Neural progenitor cell (in vitro differentiated cells): ENCODE measurements around the gene NFE2L3. TPM values are rescaled to one million over a fixed set of nuclear protein-coding genes. Genes with fewer than 3 reads are reported as not detected.

ENCODE experiments used
- DNase-seq: peaks from one replicate; pipeline ENCODE4 v3.0.0-alpha.2; 2016; ENCODE audit warnings: low spot score
- H2AFZ ChIP-seq: fragments of 200-600 bp; sonication (generic); replicated peaks from 2 replicates; pipeline ENCODE4 v1.6.1; 2016; ENCODE audit warnings: antibody characterized with exemption
- H3F3A ChIP-seq: fragments of 200-600 bp; sonication (generic); 2 replicates; pipeline ENCODE4 v1.6.1; 2016; ENCODE audit warnings: antibody characterized with exemption, low read depth
- H3K27ac ChIP-seq: fragments of 200-600 bp; sonication (generic); 2 replicates; pipeline ENCODE4 v1.5.1; 2016; ENCODE audit warnings: mild to moderate bottlenecking
- H3K27me3 ChIP-seq: fragments of 200-600 bp; sonication (generic); 2 replicates; pipeline ENCODE4 v1.6.1; 2016; ENCODE audit warnings: mild to moderate bottlenecking, moderate library complexity
- H3K36me3 ChIP-seq: fragments of 200-600 bp; sonication (generic); 2 replicates; pipeline ENCODE4 v1.5.1; 2016
- H3K4me1 ChIP-seq: fragments of 200-600 bp; sonication (generic); 2 replicates; pipeline ENCODE4 v1.6.1; 2016; ENCODE audit warnings: mixed run types
- H3K4me2 ChIP-seq: fragments of 200-600 bp; sonication (generic); 2 replicates; pipeline ENCODE4 v1.6.1; 2016
- H3K4me3 ChIP-seq: fragments of 200-600 bp; sonication (generic); 2 replicates; pipeline ENCODE4 v1.5.1; 2016
- H3K79me2 ChIP-seq: fragments of 200-600 bp; sonication (generic); 2 replicates; pipeline ENCODE4 v1.6.1; 2016; ENCODE audit warnings: low read depth
- H3K9ac ChIP-seq: fragments of 200-600 bp; sonication (generic); 2 replicates; pipeline ENCODE4 v1.6.1; 2016
- H3K9me3 ChIP-seq: fragments of 200-600 bp; sonication (generic); 2 replicates; pipeline ENCODE4 v1.5.1; 2016; ENCODE audit warnings: low read depth
- H4K20me1 ChIP-seq: fragments of 200-600 bp; sonication (generic); 2 replicates; pipeline ENCODE4 v1.6.1; 2016; ENCODE audit warnings: low read depth
- H3K27ac Mint-ChIP-seq: 3 replicates; pipeline ENCODE4 v1.8.0; 2021; ENCODE audit warnings: mixed read lengths
- H3K27me3 Mint-ChIP-seq: 2 replicates; pipeline ENCODE4 v1.8.0; 2022; ENCODE audit warnings: low read depth, mild to moderate bottlenecking, inconsistent platforms, moderate library complexity, mixed read lengths; ENCODE audit not compliant: insufficient read depth
- H3K36me3 Mint-ChIP-seq: 3 replicates; pipeline ENCODE4 v1.8.0; 2021; ENCODE audit warnings: mixed read lengths
- H3K4me1 Mint-ChIP-seq: 3 replicates; pipeline ENCODE4 v1.8.0; 2021; ENCODE audit warnings: mixed read lengths
- H3K4me3 Mint-ChIP-seq: 3 replicates; pipeline ENCODE4 v1.8.0; 2021; ENCODE audit warnings: mild to moderate bottlenecking, moderate library complexity, mixed read lengths
- H3K9me3 Mint-ChIP-seq: 3 replicates; pipeline ENCODE4 v1.8.0; 2020; ENCODE audit warnings: mixed read lengths
- CTCF ChIP-seq: fragments of 200-600 bp; sonication (generic); IDR thresholded peaks from 2 replicates; pipeline ENCODE4 v1.5.1; 2017; ENCODE audit warnings: antibody characterized with exemption, mild to moderate bottlenecking
- EZH2 ChIP-seq: fragments of 200-600 bp; sonication (generic); IDR thresholded peaks from 2 replicates; pipeline ENCODE4 v1.6.1; 2017; ENCODE audit warnings: antibody characterized with exemption, mild to moderate bottlenecking, moderate library complexity
- EZH2phosphoT487 ChIP-seq: fragments of 200-600 bp; sonication (generic); IDR thresholded peaks from 2 replicates; pipeline ENCODE4 v1.6.1; 2017; ENCODE audit warnings: antibody characterized with exemption
- total RNA-seq: library from RNA; depleted of rRNA; stranded (reverse); fragments of >200 nt; gene quantifications from 2 replicates; pipeline ENCODE4 v1.2.3, GENCODE V29; 2015; ENCODE audit warnings: low replicate concordance

Gene NFE2L3
- total RNA-seq, 1 donor from 2014 or later: 6.2 TPM

DNA sequence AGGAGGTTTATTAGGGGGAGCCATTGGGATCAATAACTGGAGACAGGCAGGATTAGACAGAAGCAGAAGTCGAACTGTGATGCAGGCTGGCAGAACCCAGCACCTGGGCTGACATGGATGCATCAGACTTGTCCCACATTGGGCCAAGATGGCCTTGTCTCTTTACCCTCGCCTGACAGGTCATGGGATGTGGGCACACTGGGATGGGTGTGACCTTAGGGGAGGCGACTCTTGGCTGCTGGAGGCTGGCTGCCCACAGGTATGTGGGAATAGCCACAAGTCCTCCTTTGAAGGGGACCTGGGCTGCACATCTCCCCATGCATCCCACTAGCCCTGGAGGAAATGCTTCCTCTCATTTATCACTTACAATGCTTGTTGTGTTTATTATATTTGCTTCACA, 17.3 kb downstream of the NFE2L3 start:
- H3K4me2 ChIP-seq: no peak overlapping the region
- H2AFZ ChIP-seq: no peak overlapping the region
- H3K27me3 Mint-ChIP-seq: peaks cover 2% of the 10 kb centered on the region
- H3K4me1 ChIP-seq: no peaks in the 10 kb centered on the region
- H3K4me3 Mint-ChIP-seq: no peak overlapping the region
- TF ChIP-seq EZH2 (no peak), CTCF (no peak), EZH2phosphoT487 (no peak)
- no peaks in the 10 kb centered on the region for H3F3A ChIP-seq
- H3K4me1 Mint-ChIP-seq: peaks cover 4% of the 10 kb centered on the region
- no peak overlapping the region for H3K9ac ChIP-seq
- no peaks in the 10 kb centered on the region for H3K27me3 ChIP-seq
- H3K36me3 Mint-ChIP-seq: peaks cover 3% of the 10 kb centered on the region
- H3K36me3 ChIP-seq: no peaks in the 10 kb centered on the region
- H3K27ac ChIP-seq: no peak overlapping the region
- H3K9me3 ChIP-seq: no peaks in the 10 kb centered on the region
- no peaks in the 10 kb centered on the region for H3K79me2 ChIP-seq
- H3K4me3 ChIP-seq: no peak overlapping the region
- no peaks in the 10 kb centered on the region for H3K9me3 Mint-ChIP-seq
- no peak overlapping the region for H3K27ac Mint-ChIP-seq
- H4K20me1 ChIP-seq: no peaks in the 10 kb centered on the region
- DNase-seq: no peak

- Histone ChIP-seq H3F3A (no peaks in the 10 kb centered on the region), H3K36me3 (no peaks in the 10 kb centered on the region), H3K27me3 (no peaks in the 10 kb centered on the region), H3K4me2 (no peak overlapping the region), H3K9ac (no peak overlapping the region), H3K4me1 (no peaks in the 10 kb centered on the region), H3K27ac (no peak overlapping the region), H4K20me1 (no peaks in the 10 kb centered on the region), H3K79me2 (no peaks in the 10 kb centered on the region), H3K9me3 (no peaks in the 10 kb centered on the region), H3K4me3 (no peak overlapping the region), H2AFZ (no peak overlapping the region)
- H3K36me3 Mint-ChIP-seq: peaks cover 3% of the 10 kb centered on the region
- H3K27me3 Mint-ChIP-seq: peaks cover 2% of the 10 kb centered on the region
- no peak overlapping the region for H3K4me3 Mint-ChIP-seq
- TF ChIP-seq EZH2phosphoT487 (no peak), CTCF (no peak), EZH2 (no peak)
- H3K9me3 Mint-ChIP-seq: peaks cover 3% of the 10 kb centered on the region
- no peak for DNase-seq
- H3K4me1 Mint-ChIP-seq: peaks cover 4% of the 10 kb centered on the region
- H3K27ac Mint-ChIP-seq: no peak overlapping the region
Measured at GRCh38 chr7:26170663-26171062, 18.7 kb downstream of the NFE2L3 start.

DNA sequence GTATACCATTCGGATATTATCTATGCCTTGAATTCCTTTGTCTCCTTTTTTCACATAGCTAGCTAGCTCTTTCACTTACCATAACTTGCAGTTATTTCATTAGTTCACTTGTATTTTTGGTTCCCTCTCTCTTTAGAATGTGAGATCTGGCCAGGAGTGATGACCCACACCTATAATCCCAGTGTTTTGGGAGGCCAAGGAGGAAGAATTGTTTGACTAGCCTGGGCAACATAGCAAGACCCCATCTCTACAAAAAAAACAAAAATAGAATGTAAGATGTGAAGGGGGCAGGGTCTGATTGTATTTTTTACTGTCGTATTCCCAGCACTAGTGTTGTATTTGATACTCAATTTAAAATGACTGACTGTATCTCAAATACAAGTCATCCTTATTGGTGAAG, 19.6 kb downstream of the NFE2L3 start:
- Histone ChIP-seq H3K9me3 (no peaks in the 10 kb centered on the region), H3K4me2 (no peak overlapping the region), H3K79me2 (no peaks in the 10 kb centered on the region), H3K36me3 (no peaks in the 10 kb centered on the region), H3K4me1 (no peaks in the 10 kb centered on the region), H4K20me1 (no peaks in the 10 kb centered on the region), H2AFZ (no peak overlapping the region), H3K27me3 (no peaks in the 10 kb centered on the region), H3K9ac (no peak overlapping the region), H3K4me3 (no peak overlapping the region), H3K27ac (no peak overlapping the region), H3F3A (no peaks in the 10 kb centered on the region)
- peaks cover 5% of the 10 kb centered on the region for H3K9me3 Mint-ChIP-seq
- H3K27me3 Mint-ChIP-seq: peaks cover 2% of the 10 kb centered on the region
- TF ChIP-seq EZH2 (no peak), CTCF (no peak), EZH2phosphoT487 (no peak)
- peaks cover 4% of the 10 kb centered on the region for H3K4me1 Mint-ChIP-seq
- no peak for DNase-seq
- H3K4me3 Mint-ChIP-seq: no peak overlapping the region
- H3K36me3 Mint-ChIP-seq: peaks cover 6% of the 10 kb centered on the region
- H3K27ac Mint-ChIP-seq: no peak overlapping the region
